Esophagus squamous epithelium (tissue), 5 donors: ENCODE measurements around the gene KLHL15. TPM values are rescaled to one million over a fixed set of nuclear protein-coding genes. Genes with fewer than 3 reads are reported as not detected.

ENCODE experiments used
- DNase-seq: peaks from one replicate; lab custom pipeline; 2025; lab: John Stamatoyannopoulos, UW
- H3K27ac ChIP-seq, 4 donors: fragments of 200-600 bp; sonication (generic); one replicate each; pipeline ENCODE4 v1.5.1; 2016 to 2019; ENCODE audit warnings: mild to moderate bottlenecking in 1 of 4
- H3K27me3 ChIP-seq, 4 donors: fragments of 200-600 bp; sonication (generic); 1 replicate in 3 of 4; 2 replicates in 1 of 4; pipeline versions ENCODE4 v1.5.1 to v1.6.0; 2017 to 2021; ENCODE audit warnings: antibody characterized with exemption in 1 of 4
- H3K36me3 ChIP-seq, 3 donors: fragments of 200-600 bp; sonication (generic); one replicate each; pipeline ENCODE4 v1.5.1; 2016 to 2019
- H3K4me1 ChIP-seq, 3 donors: fragments of 200-600 bp; sonication (generic); one replicate each; pipeline ENCODE4 v1.5.1; 2017 to 2019
- H3K4me3 ChIP-seq, 4 donors: fragments of 200-600 bp; sonication (generic); 1 replicate in 3 of 4; 2 replicates in 1 of 4; pipeline ENCODE4 v1.5.1; 2016 to 2019; ENCODE audit warnings: mild to moderate bottlenecking in 2 of 4, moderate library complexity in 1 of 4
- H3K9me3 ChIP-seq, 3 donors: fragments of 200-600 bp; sonication (generic); one replicate each; pipeline ENCODE4 v1.5.1; 2016 to 2019
- CTCF ChIP-seq, 6 experiments: fragments of 450-650 bp in 4 of 6; fragments of 200-600 bp in 2 of 6; sonication (generic) in 2 of 6; IDR thresholded peaks; one replicate each; pipeline ENCODE4 v1.5.1; 2016 to 2019; ENCODE audit warnings: antibody characterized with exemption in 6 of 6, mild to moderate bottlenecking in 4 of 6, moderate library complexity in 4 of 6
- POLR2A ChIP-seq, 4 donors: fragments of 450-650 bp; IDR thresholded peaks; one replicate each; pipeline ENCODE4 v1.6.1; 2017; ENCODE audit warnings: antibody characterized with exemption in 4 of 4, mild to moderate bottlenecking in 4 of 4, moderate library complexity in 3 of 4
- WGBS, 2 donors: methylation state at CpG; one replicate each; pipeline ENCODE4 v1.1.5; 2018; 5-methylcytosine and 5-hydroxymethylcytosine counted together
- intact Hi-C: fragments of 100-400 bp; cut with DNase I; formaldehyde crosslinking; loops from one replicate; pipeline ENCODE4 v1.15.0; 2022
- total RNA-seq, 4 donors: library from RNA; depleted of rRNA; stranded (reverse); fragments of >200 nt; gene quantifications; one replicate each; pipeline ENCODE4 v1.1.0, GENCODE V29; 2016
- donor health status: DM: yes; HTN: yes; CAD: no.

Gene KLHL15
- total RNA-seq, 4 donors from 2014 or later = 2.5 to 11.8 (median 5.4) TPM

DNA sequence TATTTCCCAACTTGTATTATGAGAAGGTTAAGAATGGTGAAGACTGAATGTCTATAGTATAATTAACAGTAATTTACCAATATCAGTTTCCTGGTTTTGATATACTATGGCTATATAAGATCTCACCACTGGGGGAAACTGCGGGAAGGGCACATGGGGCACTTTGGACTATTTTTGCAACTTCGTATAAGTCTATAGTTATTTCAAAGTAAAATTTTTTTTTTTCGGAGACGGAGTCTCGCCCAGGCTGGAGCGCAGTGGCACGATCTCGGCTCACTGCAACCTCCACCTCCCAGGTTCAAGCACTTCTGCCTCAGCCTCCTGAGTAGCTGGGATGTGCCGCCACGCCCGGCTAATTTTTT, 73.1 kb downstream of the KLHL15 start:
- no peak for TF ChIP-seq CTCF (IDR thresholded peaks at IDR 0.05)
- TF ChIP-seq POLR2A (IDR thresholded peaks at IDR 0.05) = no peak
- no peak for DNase-seq
- no peaks in the 10 kb centered on the region for H3K36me3 ChIP-seq
- intact Hi-C loops = no loop called here
- H3K27me3 ChIP-seq = no peaks in the 10 kb centered on the region
- H3K4me1 ChIP-seq = no peaks in the 10 kb centered on the region
- 91 to 92% methylated on average over 5 to 11 of the region's 11 CpGs for WGBS, 2 donors
- no peaks in the 10 kb centered on the region for H3K9me3 ChIP-seq
- H3K4me3 ChIP-seq = no peak overlapping the region
- H3K27ac ChIP-seq = peak overlapping the region in 1 of 4 donors; percentile 55

GRCh38 chrX:23952984-23953907, 73.7 kb downstream of the KLHL15 start:
- H3K4me3 ChIP-seq = peak overlapping the region in 1 of 4 donors; percentile 38

GRCh38 chrX:23952391-23952790, 74.6 kb downstream of the KLHL15 start:
- Histone ChIP-seq H3K9me3 (no peaks in the 10 kb centered on the region), H3K4me3 (no peak overlapping the region), H3K36me3 (no peaks in the 10 kb centered on the region), H3K4me1 (no peaks in the 10 kb centered on the region), H3K27me3 (no peaks in the 10 kb centered on the region), H3K27ac (peak overlapping the region in 1 of 4 donors; percentile 55)
- TF ChIP-seq CTCF (IDR thresholded peaks at IDR 0.05) (no peak), POLR2A (IDR thresholded peaks at IDR 0.05) (no peak)
- intact Hi-C loops = no loop called here
- no peak for DNase-seq
- WGBS, 2 donors = 36 to 44% methylated on average over 3 of the region's 3 CpGs

More at GRCh38 chrX:23952984-23953907, 73.7 kb downstream of the KLHL15 start:
- intact Hi-C loops = no loop called here
- Histone ChIP-seq H3K4me1 (no peaks in the 10 kb centered on the region), H3K9me3 (no peaks in the 10 kb centered on the region), H3K27ac (peak overlapping the region in 3 of 4 donors; percentile 34 to 55 (median 44)), H3K36me3 (no peaks in the 10 kb centered on the region), H3K27me3 (no peaks in the 10 kb centered on the region)
- TF ChIP-seq CTCF (IDR thresholded peaks at IDR 0.05) (no peak), POLR2A (IDR thresholded peaks at IDR 0.05) (no peak)
- DNase-seq = no peak
- WGBS, 2 donors = 19 to 27% methylated on average over 8 to 9 of the region's 9 CpGs

DNA sequence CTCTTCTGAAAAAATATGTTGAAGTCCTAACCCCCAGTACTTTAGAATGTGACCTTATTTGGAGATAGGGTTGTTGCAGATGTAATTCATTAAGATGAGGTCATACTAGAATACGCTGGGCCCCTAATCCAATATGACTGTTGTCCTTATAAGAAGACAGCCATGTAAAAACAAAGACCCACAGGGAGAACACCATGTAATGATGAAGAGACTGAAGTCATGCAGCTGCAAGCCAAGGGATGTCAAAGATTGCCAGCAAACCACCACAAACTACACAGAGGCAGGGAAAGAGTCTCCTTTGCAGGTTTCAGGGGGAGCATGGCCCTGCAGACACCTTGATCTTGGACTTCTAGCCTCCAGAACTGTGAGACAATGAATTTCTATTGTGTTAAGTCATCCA, 81.8 kb downstream of the KLHL15 start:
- H3K9me3 ChIP-seq = no peaks in the 10 kb centered on the region
- H3K36me3 ChIP-seq = no peaks in the 10 kb centered on the region
- no peaks in the 10 kb centered on the region for H3K4me1 ChIP-seq
- no peaks in the 10 kb centered on the region for H3K27me3 ChIP-seq
- no peak overlapping the region for H3K4me3 ChIP-seq
- TF ChIP-seq CTCF (IDR thresholded peaks at IDR 0.05) = no peak
- TF ChIP-seq POLR2A (IDR thresholded peaks at IDR 0.05) = no peak
- DNase-seq = no peak
- intact Hi-C loops = no loop called here
- WGBS, 2 donors = 56% methylated on average over 1 of the region's 1 CpG; no CpG with 5 or more reads in 1 of the 2 donors
- peak overlapping the region in 3 of 4 donors; percentile 52 to 62 (median 61) for H3K27ac ChIP-seq

GRCh38 chrX:23944234-23944633, 82.8 kb downstream of the KLHL15 start:
- Histone ChIP-seq H3K4me3 (no peak overlapping the region), H3K9me3 (no peaks in the 10 kb centered on the region), H3K4me1 (no peaks in the 10 kb centered on the region), H3K27me3 (no peaks in the 10 kb centered on the region), H3K36me3 (no peaks in the 10 kb centered on the region), H3K27ac (peak overlapping the region in 2 of 4 donors; percentile 45 to 52)
- no peak for DNase-seq
- 19 to 50% methylated on average over 1 of the region's 1 CpG for WGBS, 2 donors
- no peak for TF ChIP-seq POLR2A (IDR thresholded peaks at IDR 0.05)
- TF ChIP-seq CTCF (IDR thresholded peaks at IDR 0.05) = no peak
- intact Hi-C loops = no loop called here
